ENCODE data around the gene PPP4R2. TPM values are rescaled to one million over a fixed set of nuclear protein-coding genes. Genes with fewer than 3 reads are reported as not detected.

The PPP4R2 gene
- total RNA-seq, 4 donors from 2014 or later: 39.9 to 49.6 (median 44.2) TPM

DNA sequence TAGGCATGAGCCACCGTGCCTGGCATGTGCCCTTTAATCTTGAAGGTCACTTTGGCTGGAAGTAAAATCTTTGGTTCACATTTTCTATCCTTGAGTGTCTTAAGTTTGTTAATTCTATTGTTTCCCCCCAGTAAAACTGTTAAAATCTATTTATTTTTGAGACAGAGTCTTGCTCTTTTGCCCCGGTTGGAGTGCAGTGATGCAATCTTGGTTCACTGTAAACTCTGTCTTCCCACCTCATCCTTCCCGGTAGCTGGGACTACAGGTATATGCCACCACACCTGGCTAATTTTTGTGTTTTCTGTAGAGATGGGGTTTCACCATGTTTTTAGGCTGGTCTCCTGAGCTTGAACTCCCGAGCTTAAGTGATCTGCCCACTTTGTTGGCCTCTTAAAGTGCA, 7.7 kb downstream of the PPP4R2 start:
- Histone ChIP-seq H3K36me3 (peaks cover 0 to 14% (median 0%) of the 10 kb centered on the region in 3 donors), H3K27ac (no peak overlapping the region), H3K27me3 (no peaks in the 10 kb centered on the region), H3K9me3 (no peaks in the 10 kb centered on the region), H3K4me1 (peaks cover 0 to 32% (median 7%) of the 10 kb centered on the region in 4 donors), H3K4me3 (no peak overlapping the region)
- DNase-seq: no peak
- no peak for TF ChIP-seq POLR2A (IDR thresholded peaks at IDR 0.05)
- TF ChIP-seq, protein P1, sequence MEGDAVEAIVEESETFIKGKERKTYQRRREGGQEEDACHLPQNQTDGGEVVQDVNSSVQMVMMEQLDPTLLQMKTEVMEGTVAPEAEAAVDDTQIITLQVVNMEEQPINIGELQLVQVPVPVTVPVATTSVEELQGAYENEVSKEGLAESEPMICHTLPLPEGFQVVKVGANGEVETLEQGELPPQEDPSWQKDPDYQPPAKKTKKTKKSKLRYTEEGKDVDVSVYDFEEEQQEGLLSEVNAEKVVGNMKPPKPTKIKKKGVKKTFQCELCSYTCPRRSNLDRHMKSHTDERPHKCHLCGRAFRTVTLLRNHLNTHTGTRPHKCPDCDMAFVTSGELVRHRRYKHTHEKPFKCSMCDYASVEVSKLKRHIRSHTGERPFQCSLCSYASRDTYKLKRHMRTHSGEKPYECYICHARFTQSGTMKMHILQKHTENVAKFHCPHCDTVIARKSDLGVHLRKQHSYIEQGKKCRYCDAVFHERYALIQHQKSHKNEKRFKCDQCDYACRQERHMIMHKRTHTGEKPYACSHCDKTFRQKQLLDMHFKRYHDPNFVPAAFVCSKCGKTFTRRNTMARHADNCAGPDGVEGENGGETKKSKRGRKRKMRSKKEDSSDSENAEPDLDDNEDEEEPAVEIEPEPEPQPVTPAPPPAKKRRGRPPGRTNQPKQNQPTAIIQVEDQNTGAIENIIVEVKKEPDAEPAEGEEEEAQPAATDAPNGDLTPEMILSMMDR (IDR thresholded peaks at IDR 0.05): no peak

DNA sequence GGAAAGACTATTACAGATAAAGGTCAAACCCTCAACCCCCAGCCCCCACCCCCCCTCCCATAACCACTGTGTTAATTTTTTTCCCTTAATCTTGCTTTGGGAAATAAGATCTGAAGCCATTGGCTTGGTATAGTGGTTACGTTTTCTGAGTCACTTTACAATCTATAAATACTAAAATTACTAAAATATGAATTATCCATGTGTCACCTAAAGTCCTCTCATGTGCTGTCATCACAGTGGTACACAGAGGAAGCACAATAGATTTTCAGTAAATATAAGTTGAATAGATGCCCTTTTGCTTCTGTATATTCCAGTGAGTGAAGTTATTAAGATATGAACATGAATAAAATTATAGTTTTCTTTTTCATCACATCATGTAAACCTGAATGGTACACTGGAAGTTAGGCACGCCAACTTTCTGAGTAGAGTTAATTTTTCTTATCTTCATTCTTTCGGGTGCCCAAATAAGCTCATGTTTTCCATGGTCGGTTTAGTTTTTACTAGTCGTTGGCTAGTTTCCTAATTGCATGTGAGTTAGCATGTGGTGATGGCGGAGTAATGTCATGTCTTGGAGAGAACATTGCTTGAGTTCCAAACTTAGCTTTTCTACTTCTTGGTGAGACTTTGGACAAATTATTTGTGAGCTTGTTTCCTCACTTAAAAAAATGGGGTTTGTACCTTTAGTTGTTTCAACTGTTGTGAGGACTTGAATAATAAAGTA, 11.5 kb downstream of the PPP4R2 start:
- no peaks in the 10 kb centered on the region for H3K9me3 ChIP-seq
- no peak overlapping the region for H3K4me3 ChIP-seq
- H3K4me1 ChIP-seq: peaks cover 0 to 8% (median 0%) of the 10 kb centered on the region in 4 donors
- no peak overlapping the region for H3K27ac ChIP-seq
- no peaks in the 10 kb centered on the region for H3K27me3 ChIP-seq
- DNase-seq: no peak
- H3K36me3 ChIP-seq: peaks cover 0 to 14% (median 0%) of the 10 kb centered on the region in 3 donors
- TF ChIP-seq, protein P1 (IDR thresholded peaks at IDR 0.05): no peak
- TF ChIP-seq POLR2A (IDR thresholded peaks at IDR 0.05): no peak

DNA sequence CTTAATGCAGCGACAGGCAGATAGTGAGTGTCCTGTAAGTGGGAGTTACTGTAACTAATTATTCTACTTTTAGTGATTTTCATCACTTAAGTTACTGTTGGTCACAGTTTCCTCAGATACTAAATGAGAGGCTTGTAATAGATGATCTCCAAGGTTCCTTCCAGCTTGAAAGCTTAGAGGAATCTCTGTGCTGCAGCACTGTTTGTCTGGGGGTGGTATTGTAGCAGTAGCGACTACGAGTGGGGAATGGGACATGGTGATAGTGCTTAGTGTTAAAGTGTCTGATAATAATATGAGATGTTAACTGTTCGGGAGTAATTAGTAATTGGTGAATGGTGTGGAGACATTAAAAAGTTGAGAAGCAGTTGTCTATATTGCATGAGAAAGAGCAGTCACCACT, 12.4 kb downstream of the PPP4R2 start:
- Histone ChIP-seq H3K4me1 (peaks cover 0 to 8% (median 0%) of the 10 kb centered on the region in 4 donors), H3K27me3 (no peaks in the 10 kb centered on the region), H3K27ac (no peak overlapping the region), H3K36me3 (peaks cover 0 to 14% (median 0%) of the 10 kb centered on the region in 3 donors), H3K9me3 (no peaks in the 10 kb centered on the region), H3K4me3 (no peak overlapping the region)
- TF ChIP-seq, protein P1 (IDR thresholded peaks at IDR 0.05): no peak
- no peak for TF ChIP-seq POLR2A (IDR thresholded peaks at IDR 0.05)
- DNase-seq: no peak

DNA sequence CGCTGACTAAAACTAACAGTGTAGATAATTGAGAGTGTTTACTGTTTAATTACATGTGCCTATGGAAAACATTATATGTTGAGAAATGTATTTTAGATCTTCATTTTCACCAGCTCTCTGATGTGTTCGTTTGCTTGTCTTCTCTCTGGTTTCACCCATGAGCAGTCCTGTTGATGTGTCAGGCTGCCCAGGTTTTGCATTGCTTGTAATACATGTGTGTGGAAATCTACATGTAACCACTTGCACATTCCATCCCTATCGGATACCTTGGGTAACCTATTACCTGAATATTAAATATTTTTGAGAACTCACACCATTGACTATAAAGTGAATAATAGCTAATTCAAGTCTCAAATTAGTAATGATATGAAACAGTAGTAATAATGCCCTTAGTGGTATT, 13.1 kb downstream of the PPP4R2 start:
- peaks cover 0 to 8% (median 0%) of the 10 kb centered on the region in 4 donors for H3K4me1 ChIP-seq
- no peak for DNase-seq
- TF ChIP-seq, protein P1 (IDR thresholded peaks at IDR 0.05): no peak
- TF ChIP-seq POLR2A (IDR thresholded peaks at IDR 0.05): no peak

DNA sequence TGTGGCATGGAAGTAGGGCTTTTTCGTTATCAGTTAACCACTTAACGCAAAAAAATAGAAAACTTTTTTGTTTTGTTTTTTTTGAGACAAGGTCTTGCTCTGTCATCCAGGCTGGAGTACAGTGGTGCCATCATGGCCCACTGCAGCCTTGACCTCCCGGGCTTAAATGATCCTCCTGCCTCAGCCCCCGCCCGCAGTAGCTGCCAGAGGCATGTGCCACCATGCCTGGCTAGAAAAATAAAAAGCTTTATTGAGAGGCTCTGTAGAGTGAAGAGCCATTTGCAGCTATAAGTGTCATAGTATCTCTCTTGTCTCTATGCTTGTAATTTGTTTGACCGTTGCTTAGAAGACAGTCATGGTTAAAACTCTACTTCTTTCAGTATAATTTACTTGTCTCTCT, 13.5 kb downstream of the PPP4R2 start:
- no peak for DNase-seq
- no peak overlapping the region for H3K27ac ChIP-seq
- peaks cover 0 to 8% (median 0%) of the 10 kb centered on the region in 4 donors for H3K4me1 ChIP-seq
- no peak overlapping the region for H3K4me3 ChIP-seq
- H3K9me3 ChIP-seq: no peaks in the 10 kb centered on the region
- no peaks in the 10 kb centered on the region for H3K27me3 ChIP-seq
- no peak for TF ChIP-seq POLR2A (IDR thresholded peaks at IDR 0.05)
- TF ChIP-seq, protein P1 (IDR thresholded peaks at IDR 0.05): no peak
- H3K36me3 ChIP-seq: peaks cover 0 to 14% (median 0%) of the 10 kb centered on the region in 3 donors

More for the DNA sequence above, 13.1 kb downstream of the PPP4R2 start:
- H3K4me3 ChIP-seq: no peak overlapping the region
- H3K36me3 ChIP-seq: peaks cover 0 to 14% (median 0%) of the 10 kb centered on the region in 3 donors
- H3K27me3 ChIP-seq: no peaks in the 10 kb centered on the region
- no peak overlapping the region for H3K27ac ChIP-seq
- H3K9me3 ChIP-seq: no peaks in the 10 kb centered on the region
